ENCODE data around the gene BBS9.

Gene BBS9

DNA sequence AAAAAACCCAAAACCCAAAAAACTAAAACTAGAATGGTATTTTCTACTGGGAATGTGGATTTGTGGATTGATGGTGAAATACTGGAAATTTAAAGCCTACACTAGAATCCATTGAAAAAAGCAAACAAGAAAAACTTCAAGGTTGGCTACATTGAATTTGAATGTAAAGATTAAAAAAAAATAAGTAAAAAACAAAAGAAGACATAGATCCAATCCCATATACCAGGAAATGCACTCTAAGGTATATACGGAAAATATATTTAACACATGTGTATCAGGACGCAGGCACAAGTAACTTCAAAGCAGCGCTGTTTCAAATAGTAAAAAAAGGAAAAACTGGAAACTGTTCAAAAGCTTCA is 754 bp upstream of the BBS9 start:
- DNase-seq: no peak

GRCh38 chr7:33129806-33130153 is 416 bp downstream of the BBS9 start:
- DNase-seq: peak in 1 of 5 experiments; percentile 36

GRCh38 chr7:33130184-33130583 is 820 bp downstream of the BBS9 start:
- peak in 1 of 5 experiments; percentile 58 for DNase-seq

GRCh38 chr7:33137103-33137502 is 7.7 kb downstream of the BBS9 start:
- DNase-seq: no peak

- no peak for DNase-seq
These were observed 13.2 kb downstream of the BBS9 start for GRCh38 chr7:33142585-33142984.

- no peak for DNase-seq
These were observed 14.8 kb downstream of the BBS9 start for GRCh38 chr7:33143996-33144718.

- DNase-seq: no peak
These were observed 15.8 kb downstream of the BBS9 start for GRCh38 chr7:33145156-33145555.

DNA sequence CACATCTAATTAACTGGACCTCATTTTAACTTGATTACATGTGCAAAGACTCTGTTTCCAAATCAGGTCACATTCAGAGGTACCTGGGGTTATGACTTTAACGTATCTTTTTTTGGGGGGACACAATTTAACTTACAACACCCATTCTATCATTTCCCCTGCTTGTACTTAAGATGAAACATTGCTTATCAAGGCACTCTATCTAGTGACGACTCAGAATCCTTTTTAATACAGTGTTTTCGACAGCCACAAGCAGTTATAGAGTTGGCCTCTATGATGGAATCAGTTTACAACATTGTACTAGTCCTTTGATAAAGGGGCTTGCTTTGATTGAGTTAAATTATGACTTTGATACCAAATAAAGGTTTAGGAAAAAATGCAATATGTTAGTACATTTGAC is 22.7 kb downstream of the BBS9 start:
- DNase-seq: peak in 1 of 5 experiments; percentile 19

DNA sequence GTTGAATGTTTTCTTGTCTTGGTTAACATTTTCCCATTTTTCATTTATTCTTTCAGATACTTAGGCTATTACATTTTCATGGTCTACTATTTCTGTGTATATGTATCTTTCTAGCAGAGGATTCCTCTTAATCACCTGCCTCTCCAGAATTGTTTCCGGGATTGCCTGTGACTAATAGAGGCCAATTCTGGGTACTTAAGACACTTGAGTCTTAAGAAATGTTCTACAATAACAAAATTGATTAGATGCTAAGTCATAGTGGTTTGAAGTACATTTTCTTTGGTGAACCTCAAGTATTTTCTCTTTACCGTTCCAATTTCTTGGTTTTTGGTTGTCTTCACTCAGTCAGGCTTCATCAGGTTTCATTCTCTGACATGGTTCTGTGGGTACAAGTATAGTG is 26.4 kb downstream of the BBS9 start:
- no peak for DNase-seq

GRCh38 chr7:33156441-33156840 is 27.1 kb downstream of the BBS9 start:
- DNase-seq: no peak

DNA sequence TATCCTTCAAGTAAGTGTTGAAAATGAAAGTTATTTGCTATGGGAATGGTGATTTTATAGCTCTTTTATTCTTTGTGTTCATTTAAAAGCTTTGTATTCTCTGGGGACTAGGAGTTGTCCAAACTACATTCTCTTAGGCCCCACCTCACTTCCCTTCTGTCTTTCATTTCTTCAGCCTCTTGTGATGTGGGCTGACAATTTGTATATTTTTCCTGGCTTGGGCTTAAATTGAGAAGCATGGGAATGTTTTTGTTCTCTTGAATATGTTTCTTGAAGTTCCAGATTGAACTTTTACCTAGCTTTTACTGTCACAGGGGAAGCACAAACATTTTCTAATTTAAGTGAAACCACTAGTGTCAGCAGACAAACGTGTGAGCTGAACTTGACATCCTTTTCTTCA is 27.9 kb downstream of the BBS9 start:
- no peak for DNase-seq

DNA sequence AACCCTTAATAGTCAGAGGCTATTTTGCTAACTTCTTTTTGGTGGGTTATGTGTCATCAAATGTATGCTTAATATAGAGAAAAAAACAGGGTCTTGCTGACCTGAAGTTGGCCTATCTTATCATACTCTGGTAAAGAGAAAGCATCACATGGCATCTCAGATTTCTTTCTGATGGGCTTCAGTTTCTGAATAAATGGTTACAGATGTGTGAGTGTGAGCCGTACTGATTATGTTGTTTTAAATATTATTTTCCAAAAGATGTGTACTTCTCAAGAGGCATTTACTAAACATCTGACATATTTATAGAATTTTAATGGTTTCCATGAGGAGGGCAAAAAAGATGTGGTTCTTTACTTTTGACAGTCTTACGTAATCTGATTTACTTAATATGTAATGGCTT is 28.4 kb downstream of the BBS9 start:
- DNase-seq: no peak

DNA sequence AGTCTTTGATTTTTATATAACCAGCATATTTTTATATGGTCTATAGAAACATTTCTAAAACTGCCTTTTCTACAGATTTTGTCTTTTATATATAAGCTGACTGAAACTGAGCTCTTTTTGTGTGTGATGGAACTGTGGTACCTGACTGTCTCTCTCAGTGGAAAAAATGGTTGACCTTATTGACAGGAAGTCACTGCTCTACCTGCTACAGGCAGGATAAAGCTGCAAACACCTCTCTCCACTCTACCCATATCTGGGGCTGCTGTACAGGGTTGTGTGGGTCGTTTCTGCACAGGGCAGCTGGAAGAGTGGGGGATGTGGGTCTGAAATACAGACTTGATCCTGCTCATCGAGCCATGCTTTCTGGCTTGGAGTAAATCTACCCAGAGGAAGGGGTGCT is 48.5 kb downstream of the BBS9 start:
- DNase-seq: no peak

- DNase-seq: no peak
These were observed 50.2 kb downstream of the BBS9 start for GRCh38 chr7:33179519-33179918.

DNA sequence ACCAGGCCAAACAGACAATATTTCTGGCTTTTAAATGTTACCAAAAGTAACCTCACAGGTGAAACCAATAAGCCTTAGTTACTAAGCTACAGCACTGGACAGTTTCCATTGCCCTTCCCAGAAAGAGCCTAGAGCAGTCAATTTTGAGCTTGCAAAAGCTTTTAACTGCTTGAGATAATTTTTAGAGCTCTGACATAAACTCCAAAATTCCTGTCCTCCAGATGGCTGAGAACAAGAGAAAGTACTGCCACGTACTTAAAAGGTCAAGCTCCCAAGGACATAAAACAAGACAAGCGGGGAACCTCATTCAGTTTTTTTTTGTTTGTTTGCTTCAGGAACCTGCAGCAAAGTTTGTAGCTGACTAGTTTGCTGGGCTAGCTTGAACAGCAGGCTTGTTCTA is 54.1 kb downstream of the BBS9 start:
- no peak for DNase-seq

GRCh38 chr7:33184828-33185227 is 55.5 kb downstream of the BBS9 start:
- DNase-seq: no peak

DNA sequence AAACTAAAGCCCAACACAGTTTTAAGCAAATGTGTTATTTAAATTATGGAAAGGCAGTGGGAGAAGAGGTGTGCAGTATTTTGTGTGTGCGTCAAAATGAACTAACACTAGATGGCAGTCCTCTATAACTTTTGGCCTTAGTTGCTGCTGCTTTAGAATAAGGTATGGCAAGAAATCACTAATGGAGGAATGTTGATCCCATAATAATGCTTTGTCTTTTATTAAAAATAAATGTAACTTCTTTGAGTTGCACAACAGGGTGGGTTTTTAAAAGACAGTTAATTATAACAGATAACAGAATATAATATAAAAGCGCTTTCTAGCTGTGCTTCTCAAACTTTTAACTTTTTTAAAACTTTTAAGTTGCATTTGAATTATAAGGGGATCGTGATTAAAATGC is 56.4 kb downstream of the BBS9 start:
- peak in 2 of 5 experiments; percentile 2 to 35 for DNase-seq

- no peak for DNase-seq
These were observed 56.8 kb downstream of the BBS9 start for GRCh38 chr7:33186192-33186591.

DNA sequence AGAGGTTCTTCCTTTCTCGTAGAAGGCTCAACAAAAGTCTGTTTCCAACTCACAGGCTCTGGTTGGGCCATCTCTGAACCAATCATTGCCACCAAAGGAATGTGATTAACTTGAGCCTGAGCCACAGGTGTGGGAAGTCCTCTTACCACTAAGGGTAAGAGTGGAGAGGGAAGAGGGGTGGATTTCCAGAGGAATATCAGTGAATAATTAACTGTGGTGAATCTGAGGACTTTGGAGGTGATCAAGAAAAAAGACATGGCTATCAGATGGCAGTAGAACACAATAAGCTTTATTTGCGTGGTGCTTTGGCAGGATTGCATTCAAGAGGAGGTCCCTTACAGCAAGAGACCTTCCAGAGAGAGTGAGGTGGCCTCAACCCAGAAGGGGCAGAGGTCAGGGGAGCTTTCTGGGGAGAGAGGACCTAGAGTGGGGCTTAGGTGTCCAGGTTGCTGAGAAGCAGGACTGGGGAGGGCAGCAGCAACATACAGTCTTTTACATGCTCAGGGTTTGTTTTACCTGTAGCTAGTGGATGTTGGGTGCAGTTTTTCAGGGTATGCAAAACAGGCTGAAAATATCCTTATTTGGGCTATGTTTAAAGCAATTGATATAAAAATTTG is 61.4 kb downstream of the BBS9 start:
- DNase-seq: no peak

- peak in 1 of 5 experiments; percentile 30 for DNase-seq
These were observed 62.0 kb downstream of the BBS9 start for GRCh38 chr7:33191340-33191739.

DNA sequence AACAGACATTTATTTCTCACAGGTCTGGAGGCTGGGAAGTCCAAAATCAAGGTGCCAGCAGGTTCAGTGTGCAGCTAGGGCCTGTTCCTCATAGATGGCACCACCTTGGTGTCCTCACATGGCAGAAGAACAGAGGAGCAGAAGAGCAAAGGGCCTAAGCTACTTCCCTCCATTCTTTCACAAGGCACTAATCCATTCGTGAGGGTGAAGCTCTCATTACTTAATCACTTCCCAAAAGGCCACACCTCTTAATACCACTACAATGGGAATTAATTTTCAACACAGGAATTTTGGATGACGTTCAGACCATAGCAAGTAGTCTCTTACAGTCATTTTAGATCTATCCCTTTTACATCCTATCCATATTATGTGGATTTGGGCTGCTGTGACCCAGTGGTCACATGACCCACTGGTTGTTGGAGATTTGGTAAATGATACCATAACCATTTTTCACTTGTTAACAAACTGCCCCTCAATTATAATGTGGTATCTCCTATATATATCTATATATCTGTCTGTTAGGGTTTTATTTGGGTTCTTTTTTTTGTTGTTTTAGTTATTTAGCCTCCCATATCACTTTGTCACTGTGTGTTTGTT is 63.4 kb downstream of the BBS9 start:
- no peak for DNase-seq

DNA sequence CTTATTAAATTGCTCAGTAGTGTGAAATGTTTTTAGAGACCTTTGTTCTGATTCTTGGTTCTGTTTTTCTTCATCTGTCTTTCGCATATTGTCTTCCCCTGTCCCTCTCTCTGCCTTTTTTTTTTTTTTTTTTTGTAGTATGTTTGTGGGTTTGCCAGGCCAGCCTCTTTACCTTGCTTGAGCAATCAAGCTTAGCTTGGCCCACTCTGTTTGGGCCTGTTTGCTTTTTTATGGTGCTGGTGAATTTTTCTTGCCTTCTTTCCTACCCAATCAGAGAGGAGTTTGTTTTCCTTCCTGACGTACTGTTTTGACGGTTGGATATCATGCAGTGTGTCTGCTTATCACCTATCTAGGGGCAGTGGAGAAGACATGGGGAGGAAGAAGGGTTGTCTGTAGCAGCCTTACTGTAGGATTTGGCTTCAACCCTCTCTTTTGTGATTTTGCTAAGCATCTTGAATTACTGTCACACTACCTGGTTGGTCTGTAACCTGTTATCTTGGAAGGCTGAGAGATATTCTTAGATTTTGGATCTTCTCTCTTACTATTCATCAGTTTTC is 64.0 kb downstream of the BBS9 start:
- DNase-seq: no peak

DNA sequence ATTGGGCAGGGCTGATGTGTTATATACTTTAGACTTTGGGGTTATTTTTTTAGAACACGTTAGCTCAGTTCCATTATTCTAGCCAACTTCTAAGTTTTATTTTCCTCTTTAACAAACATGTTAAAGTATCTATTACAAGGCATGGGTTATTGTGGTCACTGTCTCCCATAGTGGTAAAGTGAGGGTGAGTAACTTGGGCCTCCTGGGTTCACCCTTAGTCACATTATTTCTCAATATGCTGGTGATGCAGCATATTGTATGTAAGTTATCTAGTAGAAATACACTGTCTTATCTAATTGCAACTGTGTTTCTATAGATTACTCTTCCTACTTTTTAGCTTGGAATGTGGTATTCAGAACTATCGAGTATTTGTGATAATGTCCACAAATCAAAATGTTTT is 65.9 kb downstream of the BBS9 start:
- no peak for DNase-seq

DNA sequence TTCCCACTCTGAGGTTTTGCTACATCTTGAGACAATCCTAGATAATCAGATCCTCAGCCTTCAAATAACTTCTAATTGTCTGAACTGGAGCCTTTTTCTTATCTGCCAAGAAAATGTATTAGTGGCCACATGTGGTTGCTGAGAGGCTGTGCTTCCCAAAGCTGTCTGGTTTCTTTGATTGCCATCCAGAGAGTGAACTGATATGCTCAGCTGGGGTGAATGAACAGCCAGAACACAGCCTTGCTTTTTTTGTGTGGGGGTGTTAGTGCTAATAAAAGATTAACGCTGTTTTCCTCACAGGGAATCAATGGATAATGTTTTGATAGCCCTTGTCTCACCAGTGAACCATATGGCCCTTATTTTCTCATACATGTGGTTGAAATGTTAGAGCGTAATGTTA is 66.9 kb downstream of the BBS9 start:
- DNase-seq: no peak

All from T-helper 2 cell (primary cell).